ENCODE data around the gene UBP1. TPM values are rescaled to one million over a fixed set of nuclear protein-coding genes. Genes with fewer than 3 reads are reported as not detected.

The UBP1 gene
- polyA plus RNA-seq, 1 of the 3 experiments (the other 2 are of a cell fraction), result 45.5 TPM

DNA sequence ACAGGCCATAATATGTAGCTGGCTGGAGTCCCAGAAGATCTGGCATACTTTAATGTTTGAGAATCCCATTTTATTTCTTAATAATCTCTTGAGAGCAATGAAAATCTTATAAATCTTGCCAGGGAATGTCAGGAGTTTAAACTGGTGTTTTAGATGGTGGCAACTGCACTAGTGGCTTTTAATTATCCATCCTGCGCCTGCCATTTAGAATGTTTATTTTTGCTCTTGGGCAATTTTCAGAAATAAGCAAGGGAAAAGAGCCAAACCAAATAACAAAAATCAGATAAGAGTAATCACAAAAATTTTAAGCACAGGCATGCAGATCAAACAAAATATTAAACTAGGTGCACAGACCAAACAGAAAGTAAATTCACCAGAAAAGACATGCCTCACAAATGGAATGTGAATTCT is 41.9 kb upstream of the UBP1 start (continued):
- TF ChIP-seq, protein P1, sequence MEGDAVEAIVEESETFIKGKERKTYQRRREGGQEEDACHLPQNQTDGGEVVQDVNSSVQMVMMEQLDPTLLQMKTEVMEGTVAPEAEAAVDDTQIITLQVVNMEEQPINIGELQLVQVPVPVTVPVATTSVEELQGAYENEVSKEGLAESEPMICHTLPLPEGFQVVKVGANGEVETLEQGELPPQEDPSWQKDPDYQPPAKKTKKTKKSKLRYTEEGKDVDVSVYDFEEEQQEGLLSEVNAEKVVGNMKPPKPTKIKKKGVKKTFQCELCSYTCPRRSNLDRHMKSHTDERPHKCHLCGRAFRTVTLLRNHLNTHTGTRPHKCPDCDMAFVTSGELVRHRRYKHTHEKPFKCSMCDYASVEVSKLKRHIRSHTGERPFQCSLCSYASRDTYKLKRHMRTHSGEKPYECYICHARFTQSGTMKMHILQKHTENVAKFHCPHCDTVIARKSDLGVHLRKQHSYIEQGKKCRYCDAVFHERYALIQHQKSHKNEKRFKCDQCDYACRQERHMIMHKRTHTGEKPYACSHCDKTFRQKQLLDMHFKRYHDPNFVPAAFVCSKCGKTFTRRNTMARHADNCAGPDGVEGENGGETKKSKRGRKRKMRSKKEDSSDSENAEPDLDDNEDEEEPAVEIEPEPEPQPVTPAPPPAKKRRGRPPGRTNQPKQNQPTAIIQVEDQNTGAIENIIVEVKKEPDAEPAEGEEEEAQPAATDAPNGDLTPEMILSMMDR (IDR thresholded peaks at IDR 0.05), result no peak

DNA sequence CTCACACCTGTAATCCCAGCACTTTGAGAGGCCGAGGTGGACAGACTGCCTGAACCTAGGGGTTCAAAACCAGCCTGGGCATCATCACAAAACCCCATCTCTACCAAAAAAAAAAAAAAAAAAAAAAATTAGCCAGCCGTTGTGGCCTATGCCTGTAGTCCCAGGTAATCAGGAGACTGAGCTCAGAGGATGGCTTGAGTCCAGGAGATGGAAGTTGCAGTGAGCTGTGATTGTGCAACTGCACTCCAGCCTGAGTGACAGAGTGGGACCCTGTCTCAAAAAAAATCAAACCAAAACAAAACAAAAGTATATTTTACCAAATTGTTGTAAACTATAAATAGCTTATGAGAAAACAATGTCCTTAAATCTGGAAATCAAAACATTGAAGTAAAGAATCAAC is 34.7 kb upstream of the UBP1 start:
- WGBS (ENCODE audit: low lambda C conversion rate), result 42% methylated on average over 2 of the region's 2 CpGs
- TF ChIP-seq, protein P2, sequence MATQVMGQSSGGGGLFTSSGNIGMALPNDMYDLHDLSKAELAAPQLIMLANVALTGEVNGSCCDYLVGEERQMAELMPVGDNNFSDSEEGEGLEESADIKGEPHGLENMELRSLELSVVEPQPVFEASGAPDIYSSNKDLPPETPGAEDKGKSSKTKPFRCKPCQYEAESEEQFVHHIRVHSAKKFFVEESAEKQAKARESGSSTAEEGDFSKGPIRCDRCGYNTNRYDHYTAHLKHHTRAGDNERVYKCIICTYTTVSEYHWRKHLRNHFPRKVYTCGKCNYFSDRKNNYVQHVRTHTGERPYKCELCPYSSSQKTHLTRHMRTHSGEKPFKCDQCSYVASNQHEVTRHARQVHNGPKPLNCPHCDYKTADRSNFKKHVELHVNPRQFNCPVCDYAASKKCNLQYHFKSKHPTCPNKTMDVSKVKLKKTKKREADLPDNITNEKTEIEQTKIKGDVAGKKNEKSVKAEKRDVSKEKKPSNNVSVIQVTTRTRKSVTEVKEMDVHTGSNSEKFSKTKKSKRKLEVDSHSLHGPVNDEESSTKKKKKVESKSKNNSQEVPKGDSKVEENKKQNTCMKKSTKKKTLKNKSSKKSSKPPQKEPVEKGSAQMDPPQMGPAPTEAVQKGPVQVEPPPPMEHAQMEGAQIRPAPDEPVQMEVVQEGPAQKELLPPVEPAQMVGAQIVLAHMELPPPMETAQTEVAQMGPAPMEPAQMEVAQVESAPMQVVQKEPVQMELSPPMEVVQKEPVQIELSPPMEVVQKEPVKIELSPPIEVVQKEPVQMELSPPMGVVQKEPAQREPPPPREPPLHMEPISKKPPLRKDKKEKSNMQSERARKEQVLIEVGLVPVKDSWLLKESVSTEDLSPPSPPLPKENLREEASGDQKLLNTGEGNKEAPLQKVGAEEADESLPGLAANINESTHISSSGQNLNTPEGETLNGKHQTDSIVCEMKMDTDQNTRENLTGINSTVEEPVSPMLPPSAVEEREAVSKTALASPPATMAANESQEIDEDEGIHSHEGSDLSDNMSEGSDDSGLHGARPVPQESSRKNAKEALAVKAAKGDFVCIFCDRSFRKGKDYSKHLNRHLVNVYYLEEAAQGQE (IDR thresholded peaks at IDR 0.05; ENCODE audit: low read depth, low read length), result no peak
- TF ChIP-seq, protein P3, sequence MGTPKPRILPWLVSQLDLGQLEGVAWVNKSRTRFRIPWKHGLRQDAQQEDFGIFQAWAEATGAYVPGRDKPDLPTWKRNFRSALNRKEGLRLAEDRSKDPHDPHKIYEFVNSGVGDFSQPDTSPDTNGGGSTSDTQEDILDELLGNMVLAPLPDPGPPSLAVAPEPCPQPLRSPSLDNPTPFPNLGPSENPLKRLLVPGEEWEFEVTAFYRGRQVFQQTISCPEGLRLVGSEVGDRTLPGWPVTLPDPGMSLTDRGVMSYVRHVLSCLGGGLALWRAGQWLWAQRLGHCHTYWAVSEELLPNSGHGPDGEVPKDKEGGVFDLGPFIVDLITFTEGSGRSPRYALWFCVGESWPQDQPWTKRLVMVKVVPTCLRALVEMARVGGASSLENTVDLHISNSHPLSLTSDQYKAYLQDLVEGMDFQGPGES (IDR thresholded peaks at IDR 0.05; ENCODE audit: low read depth, low read length), result no peak
- TF ChIP-seq, protein P4, sequence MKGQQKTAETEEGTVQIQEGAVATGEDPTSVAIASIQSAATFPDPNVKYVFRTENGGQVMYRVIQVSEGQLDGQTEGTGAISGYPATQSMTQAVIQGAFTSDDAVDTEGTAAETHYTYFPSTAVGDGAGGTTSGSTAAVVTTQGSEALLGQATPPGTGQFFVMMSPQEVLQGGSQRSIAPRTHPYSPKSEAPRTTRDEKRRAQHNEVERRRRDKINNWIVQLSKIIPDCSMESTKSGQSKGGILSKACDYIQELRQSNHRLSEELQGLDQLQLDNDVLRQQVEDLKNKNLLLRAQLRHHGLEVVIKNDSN (IDR thresholded peaks at IDR 0.05; ENCODE audit: borderline replicate concordance, low read depth), result no peak
- TF ChIP-seq POLR2AphosphoS5 (IDR thresholded peaks at IDR 0.05; ENCODE audit: low read depth, low read length), result no peak
- TF ChIP-seq, protein P5, sequence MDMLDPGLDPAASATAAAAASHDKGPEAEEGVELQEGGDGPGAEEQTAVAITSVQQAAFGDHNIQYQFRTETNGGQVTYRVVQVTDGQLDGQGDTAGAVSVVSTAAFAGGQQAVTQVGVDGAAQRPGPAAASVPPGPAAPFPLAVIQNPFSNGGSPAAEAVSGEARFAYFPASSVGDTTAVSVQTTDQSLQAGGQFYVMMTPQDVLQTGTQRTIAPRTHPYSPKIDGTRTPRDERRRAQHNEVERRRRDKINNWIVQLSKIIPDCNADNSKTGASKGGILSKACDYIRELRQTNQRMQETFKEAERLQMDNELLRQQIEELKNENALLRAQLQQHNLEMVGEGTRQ (IDR thresholded peaks at IDR 0.05; ENCODE audit: borderline replicate concordance, low read depth, low read length), result no peak
- TF ChIP-seq, protein P6, sequence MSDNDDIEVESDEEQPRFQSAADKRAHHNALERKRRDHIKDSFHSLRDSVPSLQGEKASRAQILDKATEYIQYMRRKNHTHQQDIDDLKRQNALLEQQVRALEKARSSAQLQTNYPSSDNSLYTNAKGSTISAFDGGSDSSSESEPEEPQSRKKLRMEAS (IDR thresholded peaks at IDR 0.05; ENCODE audit: low read depth), result no peak
- no peak for TF ChIP-seq MEF2A (IDR thresholded peaks at IDR 0.05; ENCODE audit: borderline replicate concordance, low read depth)
- TF ChIP-seq JUND (IDR thresholded peaks at IDR 0.05), result no peak
- no peak for TF ChIP-seq GABPA (IDR thresholded peaks at IDR 0.05; ENCODE audit: low read depth)
- TF ChIP-seq, protein P7, sequence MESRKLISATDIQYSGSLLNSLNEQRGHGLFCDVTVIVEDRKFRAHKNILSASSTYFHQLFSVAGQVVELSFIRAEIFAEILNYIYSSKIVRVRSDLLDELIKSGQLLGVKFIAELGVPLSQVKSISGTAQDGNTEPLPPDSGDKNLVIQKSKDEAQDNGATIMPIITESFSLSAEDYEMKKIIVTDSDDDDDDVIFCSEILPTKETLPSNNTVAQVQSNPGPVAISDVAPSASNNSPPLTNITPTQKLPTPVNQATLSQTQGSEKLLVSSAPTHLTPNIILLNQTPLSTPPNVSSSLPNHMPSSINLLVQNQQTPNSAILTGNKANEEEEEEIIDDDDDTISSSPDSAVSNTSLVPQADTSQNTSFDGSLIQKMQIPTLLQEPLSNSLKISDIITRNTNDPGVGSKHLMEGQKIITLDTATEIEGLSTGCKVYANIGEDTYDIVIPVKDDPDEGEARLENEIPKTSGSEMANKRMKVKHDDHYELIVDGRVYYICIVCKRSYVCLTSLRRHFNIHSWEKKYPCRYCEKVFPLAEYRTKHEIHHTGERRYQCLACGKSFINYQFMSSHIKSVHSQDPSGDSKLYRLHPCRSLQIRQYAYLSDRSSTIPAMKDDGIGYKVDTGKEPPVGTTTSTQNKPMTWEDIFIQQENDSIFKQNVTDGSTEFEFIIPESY (IDR thresholded peaks at IDR 0.05; ENCODE audit: borderline replicate concordance, low read depth), result no peak
- no peak for TF ChIP-seq RCOR1 (IDR thresholded peaks at IDR 0.05; ENCODE audit: low read length)
- TF ChIP-seq CHD2 (IDR thresholded peaks at IDR 0.05; ENCODE audit: low read length, partially characterized antibody), result no peak
- no peak for TF ChIP-seq RXRA (IDR thresholded peaks at IDR 0.05; ENCODE audit: borderline replicate concordance, low read depth)
- Histone ChIP-seq H3K36me3 (replicated peaks in 1 of 2; ENCODE audit: control insufficient read depth in 1 of 2, insufficient read depth in 2 of 2, low read length in 1 of 2) (no peaks in the 10 kb centered on the region), H3K9me2 (no peaks in the 10 kb centered on the region), H4K20me1 (ENCODE audit: insufficient read depth) (no peaks in the 10 kb centered on the region), H3K9ac (no peak overlapping the region), H3K27ac (ENCODE audit: low read depth in 2 of 2, low read length in 1 of 2) (no peak overlapping the region), H3K4me3 (ENCODE audit: low read depth in 2 of 2, low read length in 1 of 2) (no peak overlapping the region), H3K4me1 (ENCODE audit: control insufficient read depth in 1 of 2, insufficient read depth in 2 of 2, low read depth in 1 of 2, low read length in 1 of 2) (no peaks in the 10 kb centered on the region), H3K79me2 (ENCODE audit: insufficient read depth) (no peaks in the 10 kb centered on the region), H3K9me3 (no peaks in the 10 kb centered on the region), H2AFZ (ENCODE audit: low read depth) (no peak overlapping the region), H3F3A (replicated peaks; ENCODE audit: insufficient read depth) (no peaks in the 10 kb centered on the region), H3K27me3 (ENCODE audit: insufficient read depth) (no peaks in the 10 kb centered on the region), H3K4me2 (no peak overlapping the region)
- POLR2A ChIA-PET, result no interaction called here
- no peak for DNase-seq
- CTCF ChIA-PET, result interaction anchor here (0.7 kb wide), 1 partner anchor 541 kb away, joined by 3 read pairs; no protein-coding TSS in a partner anchor
